ENCODE measurements around the gene PHLPP1.

- no peak for TF ChIP-seq CTCF (IDR thresholded peaks at IDR 0.05; ENCODE audit: low read depth, low read length)
- no peak for TF ChIP-seq POLR2A (IDR thresholded peaks at IDR 0.05; ENCODE audit: extremely low read depth, insufficient read length)
- no peak for TF ChIP-seq MAX (IDR thresholded peaks at IDR 0.05; ENCODE audit: low read depth, low read length)
- no peak for TF ChIP-seq MYC (IDR thresholded peaks at IDR 0.05; ENCODE audit: low read depth, low read length)
These were observed 290.0 kb downstream of the PHLPP1 start for GRCh38 chr18:63005306-63005705.

All from NB4 (cell line).